Nephron progenitor cell (in vitro differentiated cells): Measurements from ENCODE around the gene RNASE7.

ENCODE experiments used
- DNase-seq: peaks from one replicate; pipeline ENCODE4 v3.0.0; 2021
- H3K27ac Mint-ChIP-seq: 2 replicates; pipeline ENCODE4 v1.8.0; 2021; ENCODE audit warnings: mild to moderate bottlenecking, moderate library complexity, mixed read lengths
- H3K27me3 Mint-ChIP-seq: 2 replicates; pipeline ENCODE4 v1.8.0; 2021; ENCODE audit warnings: mild to moderate bottlenecking, low read depth, mixed read lengths; ENCODE audit not compliant: poor library complexity
- H3K36me3 Mint-ChIP-seq: 2 replicates; pipeline ENCODE4 v1.8.0; 2021; ENCODE audit warnings: low read depth, mixed read lengths
- H3K4me1 Mint-ChIP-seq: 2 replicates; pipeline ENCODE4 v1.8.0; 2021; ENCODE audit warnings: mixed read lengths
- H3K4me3 Mint-ChIP-seq: 2 replicates; pipeline ENCODE4 v1.8.0; 2021; ENCODE audit warnings: mild to moderate bottlenecking, moderate library complexity, mixed read lengths
- H3K9me3 Mint-ChIP-seq: 2 replicates; pipeline ENCODE4 v1.8.0; 2021; ENCODE audit warnings: mild to moderate bottlenecking, moderate library complexity, mixed read lengths
- CTCF ChIP-seq: fragments of 200-600 bp; sonication (generic); IDR thresholded peaks from 2 replicates; pipeline ENCODE4 v1.5.0; 2021; ENCODE audit warnings: antibody characterized with exemption

The RNASE7 gene

GRCh38 chr14:21053184-21054122 lies 11.3 kb downstream of the RNASE7 start:
- peaks cover 8% of the 10 kb centered on the region for H3K27me3 Mint-ChIP-seq
- TF ChIP-seq CTCF: no peak
- no peak for DNase-seq
- H3K4me1 Mint-ChIP-seq: peaks cover 26% of the 10 kb centered on the region
- no peaks in the 10 kb centered on the region for H3K36me3 Mint-ChIP-seq
- H3K27ac Mint-ChIP-seq: no peak overlapping the region
- H3K4me3 Mint-ChIP-seq: no peak overlapping the region
- no peaks in the 10 kb centered on the region for H3K9me3 Mint-ChIP-seq

GRCh38 chr14:21054123-21054767 lies 12.1 kb downstream of the RNASE7 start:
- no peaks in the 10 kb centered on the region for H3K9me3 Mint-ChIP-seq
- no peak overlapping the region for H3K27ac Mint-ChIP-seq
- H3K27me3 Mint-ChIP-seq: peaks cover 9% of the 10 kb centered on the region
- H3K36me3 Mint-ChIP-seq: no peaks in the 10 kb centered on the region
- TF ChIP-seq CTCF: no peak
- H3K4me3 Mint-ChIP-seq: no peak overlapping the region
- H3K4me1 Mint-ChIP-seq: peaks cover 32% of the 10 kb centered on the region
- no peak for DNase-seq

GRCh38 chr14:21054768-21055145 lies 12.6 kb downstream of the RNASE7 start:
- peak overlapping the region; percentile 40 for H3K27ac Mint-ChIP-seq
- H3K36me3 Mint-ChIP-seq: no peaks in the 10 kb centered on the region
- TF ChIP-seq CTCF: no peak
- H3K4me1 Mint-ChIP-seq: peaks cover 35% of the 10 kb centered on the region
- H3K27me3 Mint-ChIP-seq: peaks cover 9% of the 10 kb centered on the region
- no peak overlapping the region for H3K4me3 Mint-ChIP-seq
- no peaks in the 10 kb centered on the region for H3K9me3 Mint-ChIP-seq
- DNase-seq: no peak

- peaks cover 43% of the 10 kb centered on the region for H3K4me1 Mint-ChIP-seq
- H3K27me3 Mint-ChIP-seq: peaks cover 15% of the 10 kb centered on the region
- peak overlapping the region; percentile 94 for H3K27ac Mint-ChIP-seq
- H3K36me3 Mint-ChIP-seq: no peaks in the 10 kb centered on the region
- H3K4me3 Mint-ChIP-seq: no peak overlapping the region
- DNase-seq: no peak
- no peak for TF ChIP-seq CTCF
- H3K9me3 Mint-ChIP-seq: no peaks in the 10 kb centered on the region
Measured at GRCh38 chr14:21055432-21056117, 13.4 kb downstream of the RNASE7 start.

- H3K4me3 Mint-ChIP-seq: no peak overlapping the region
- peaks cover 53% of the 10 kb centered on the region for H3K4me1 Mint-ChIP-seq
- H3K27me3 Mint-ChIP-seq: peaks cover 15% of the 10 kb centered on the region
- H3K9me3 Mint-ChIP-seq: no peaks in the 10 kb centered on the region
- no peak overlapping the region for H3K27ac Mint-ChIP-seq
- H3K36me3 Mint-ChIP-seq: no peaks in the 10 kb centered on the region
- no peak for DNase-seq
- TF ChIP-seq CTCF: no peak
Measured at GRCh38 chr14:21056520-21057163, 14.5 kb downstream of the RNASE7 start.
